ENCODE data around the gene WDR73. TPM values are rescaled to one million over a fixed set of nuclear protein-coding genes. Genes with fewer than 3 reads are reported as not detected.

The WDR73 gene
- total RNA-seq, 1 donor from 2014 or later = 29.5 TPM

DNA sequence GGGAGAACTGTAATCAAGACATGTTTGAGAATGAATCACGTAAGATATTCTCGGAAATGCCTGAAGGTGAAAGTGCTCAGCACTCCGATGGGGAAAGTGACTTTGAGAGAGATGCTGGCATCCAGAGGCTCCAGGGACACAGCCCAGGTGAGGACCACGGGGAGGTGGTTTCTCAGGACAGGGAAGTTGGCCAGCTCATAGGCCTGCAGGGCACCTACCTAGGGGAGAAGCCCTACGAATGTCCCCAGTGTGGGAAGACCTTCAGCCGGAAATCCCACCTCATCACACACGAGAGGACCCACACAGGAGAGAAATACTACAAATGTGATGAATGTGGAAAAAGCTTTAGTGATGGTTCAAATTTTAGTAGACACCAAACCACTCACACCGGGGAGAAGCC, 33.5 kb downstream of the WDR73 start:
- peak overlapping the region; percentile 90 for H3K4me3 Mint-ChIP-seq (ENCODE audit: unreplicated experiment)
- DNase-seq (ENCODE audit: low spot score) = no peak
- H3K9me3 Mint-ChIP-seq (ENCODE audit: unreplicated experiment) = peaks cover 22% of the 10 kb centered on the region
- H3K27ac Mint-ChIP-seq (ENCODE audit: unreplicated experiment) = peak overlapping the region; percentile 3
- H3K27me3 Mint-ChIP-seq (ENCODE audit: unreplicated experiment) = peaks cover 8% of the 10 kb centered on the region
- H3K4me1 Mint-ChIP-seq (ENCODE audit: unreplicated experiment) = peaks cover 24% of the 10 kb centered on the region
- peaks cover 61% of the 10 kb centered on the region for H3K36me3 Mint-ChIP-seq (ENCODE audit: low read depth, unreplicated experiment)
- TF ChIP-seq, protein P1, sequence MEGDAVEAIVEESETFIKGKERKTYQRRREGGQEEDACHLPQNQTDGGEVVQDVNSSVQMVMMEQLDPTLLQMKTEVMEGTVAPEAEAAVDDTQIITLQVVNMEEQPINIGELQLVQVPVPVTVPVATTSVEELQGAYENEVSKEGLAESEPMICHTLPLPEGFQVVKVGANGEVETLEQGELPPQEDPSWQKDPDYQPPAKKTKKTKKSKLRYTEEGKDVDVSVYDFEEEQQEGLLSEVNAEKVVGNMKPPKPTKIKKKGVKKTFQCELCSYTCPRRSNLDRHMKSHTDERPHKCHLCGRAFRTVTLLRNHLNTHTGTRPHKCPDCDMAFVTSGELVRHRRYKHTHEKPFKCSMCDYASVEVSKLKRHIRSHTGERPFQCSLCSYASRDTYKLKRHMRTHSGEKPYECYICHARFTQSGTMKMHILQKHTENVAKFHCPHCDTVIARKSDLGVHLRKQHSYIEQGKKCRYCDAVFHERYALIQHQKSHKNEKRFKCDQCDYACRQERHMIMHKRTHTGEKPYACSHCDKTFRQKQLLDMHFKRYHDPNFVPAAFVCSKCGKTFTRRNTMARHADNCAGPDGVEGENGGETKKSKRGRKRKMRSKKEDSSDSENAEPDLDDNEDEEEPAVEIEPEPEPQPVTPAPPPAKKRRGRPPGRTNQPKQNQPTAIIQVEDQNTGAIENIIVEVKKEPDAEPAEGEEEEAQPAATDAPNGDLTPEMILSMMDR (IDR thresholded peaks at IDR 0.05; ENCODE audit: unreplicated experiment) = no peak

DNA sequence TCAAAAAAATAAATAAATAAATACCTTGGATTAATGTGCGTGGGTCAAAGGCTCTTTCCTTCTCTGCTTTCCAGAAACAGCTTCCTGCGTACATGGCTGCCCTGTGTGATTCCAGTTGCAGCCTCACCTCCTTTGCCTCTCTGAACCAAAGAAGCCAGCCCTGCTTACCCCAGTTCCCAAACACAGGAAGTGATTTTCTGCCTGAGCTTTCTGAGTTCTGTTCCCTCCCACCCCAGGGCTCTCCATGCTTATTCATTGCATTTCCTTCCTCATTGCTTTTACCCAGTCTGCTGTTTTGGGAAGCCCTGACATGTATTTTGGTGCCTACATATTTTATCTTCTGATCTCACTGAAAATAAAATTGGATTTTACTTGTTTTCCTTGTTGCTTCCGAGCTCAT, 37.8 kb downstream of the WDR73 start:
- peaks cover 44% of the 10 kb centered on the region for H3K36me3 Mint-ChIP-seq (ENCODE audit: low read depth, unreplicated experiment)
- no peak for DNase-seq (ENCODE audit: low spot score)
- H3K4me1 Mint-ChIP-seq (ENCODE audit: unreplicated experiment) = peaks cover 18% of the 10 kb centered on the region
- peak overlapping the region; percentile 67 for H3K4me3 Mint-ChIP-seq (ENCODE audit: unreplicated experiment)
- H3K27me3 Mint-ChIP-seq (ENCODE audit: unreplicated experiment) = peaks cover 2% of the 10 kb centered on the region
- H3K9me3 Mint-ChIP-seq (ENCODE audit: unreplicated experiment) = peaks cover 13% of the 10 kb centered on the region
- H3K27ac Mint-ChIP-seq (ENCODE audit: unreplicated experiment) = no peak overlapping the region
- TF ChIP-seq, protein P1 (IDR thresholded peaks at IDR 0.05; ENCODE audit: unreplicated experiment) = no peak

DNA sequence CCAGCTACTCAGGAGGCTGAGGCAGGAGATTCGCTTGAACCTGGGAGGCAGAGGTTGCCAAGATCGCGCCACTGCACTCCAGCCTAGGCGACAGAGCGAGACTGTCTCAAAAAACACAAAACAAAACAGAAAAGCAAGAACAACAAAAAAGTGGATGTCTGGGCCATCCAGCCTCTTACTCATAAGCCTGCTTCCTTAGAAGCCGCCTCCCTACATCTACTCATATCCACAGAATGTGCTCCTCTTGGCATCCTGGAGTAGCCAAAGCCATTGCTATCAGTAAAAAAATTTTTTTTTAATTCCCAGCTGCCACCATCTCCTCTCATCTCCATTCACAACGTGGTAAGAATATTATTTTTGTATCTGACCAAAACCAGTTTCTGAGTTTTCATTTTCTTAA, 42.5 kb downstream of the WDR73 start:
- no peaks in the 10 kb centered on the region for H3K27me3 Mint-ChIP-seq (ENCODE audit: unreplicated experiment)
- peaks cover 47% of the 10 kb centered on the region for H3K36me3 Mint-ChIP-seq (ENCODE audit: low read depth, unreplicated experiment)
- no peak overlapping the region for H3K4me3 Mint-ChIP-seq (ENCODE audit: unreplicated experiment)
- H3K4me1 Mint-ChIP-seq (ENCODE audit: unreplicated experiment) = peaks cover 13% of the 10 kb centered on the region
- TF ChIP-seq, protein P1 (IDR thresholded peaks at IDR 0.05; ENCODE audit: unreplicated experiment) = no peak
- no peak for DNase-seq (ENCODE audit: low spot score)
- H3K9me3 Mint-ChIP-seq (ENCODE audit: unreplicated experiment) = no peaks in the 10 kb centered on the region
- no peak overlapping the region for H3K27ac Mint-ChIP-seq (ENCODE audit: unreplicated experiment)

DNA sequence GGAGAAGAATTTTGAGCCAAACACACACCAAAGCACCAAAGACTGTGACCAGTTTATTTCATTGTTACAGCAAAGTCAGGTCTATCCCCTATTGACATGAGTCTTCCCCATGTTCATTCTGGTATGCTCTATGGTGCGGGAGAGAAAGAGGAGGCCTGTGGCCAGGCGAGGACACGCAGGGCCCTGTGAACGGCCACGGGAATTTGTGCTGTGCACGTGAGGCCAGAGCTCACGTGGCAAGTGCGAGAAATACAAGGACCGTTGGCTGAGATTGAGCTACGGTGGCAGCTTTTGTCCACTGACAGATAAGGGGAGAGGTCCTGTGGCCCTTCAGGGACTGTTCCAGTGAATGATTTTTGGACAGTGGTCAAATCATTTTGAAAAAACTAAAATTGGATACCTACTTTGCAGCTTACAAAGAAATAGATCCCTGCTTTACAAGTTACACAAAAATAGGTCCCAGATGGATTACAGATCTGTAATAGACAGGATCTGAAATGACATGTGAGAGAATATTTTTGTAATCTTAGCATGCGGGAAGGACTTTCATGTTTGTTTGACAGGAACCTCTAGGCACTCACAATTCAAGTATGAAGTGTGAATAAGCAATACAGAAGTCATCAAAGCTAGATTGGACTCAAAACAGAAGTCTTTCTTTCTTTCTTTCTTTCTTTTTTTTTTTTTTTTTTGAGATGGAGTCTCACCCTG, 44.1 kb downstream of the WDR73 start:
- peaks cover 58% of the 10 kb centered on the region for H3K36me3 Mint-ChIP-seq (ENCODE audit: low read depth, unreplicated experiment)
- H3K9me3 Mint-ChIP-seq (ENCODE audit: unreplicated experiment) = no peaks in the 10 kb centered on the region
- no peak overlapping the region for H3K27ac Mint-ChIP-seq (ENCODE audit: unreplicated experiment)
- peak overlapping the region; percentile 35 for H3K4me3 Mint-ChIP-seq (ENCODE audit: unreplicated experiment)
- DNase-seq (ENCODE audit: low spot score) = no peak
- H3K4me1 Mint-ChIP-seq (ENCODE audit: unreplicated experiment) = peaks cover 14% of the 10 kb centered on the region
- H3K27me3 Mint-ChIP-seq (ENCODE audit: unreplicated experiment) = no peaks in the 10 kb centered on the region
- TF ChIP-seq, protein P1 (IDR thresholded peaks at IDR 0.05; ENCODE audit: unreplicated experiment) = no peak

DNA sequence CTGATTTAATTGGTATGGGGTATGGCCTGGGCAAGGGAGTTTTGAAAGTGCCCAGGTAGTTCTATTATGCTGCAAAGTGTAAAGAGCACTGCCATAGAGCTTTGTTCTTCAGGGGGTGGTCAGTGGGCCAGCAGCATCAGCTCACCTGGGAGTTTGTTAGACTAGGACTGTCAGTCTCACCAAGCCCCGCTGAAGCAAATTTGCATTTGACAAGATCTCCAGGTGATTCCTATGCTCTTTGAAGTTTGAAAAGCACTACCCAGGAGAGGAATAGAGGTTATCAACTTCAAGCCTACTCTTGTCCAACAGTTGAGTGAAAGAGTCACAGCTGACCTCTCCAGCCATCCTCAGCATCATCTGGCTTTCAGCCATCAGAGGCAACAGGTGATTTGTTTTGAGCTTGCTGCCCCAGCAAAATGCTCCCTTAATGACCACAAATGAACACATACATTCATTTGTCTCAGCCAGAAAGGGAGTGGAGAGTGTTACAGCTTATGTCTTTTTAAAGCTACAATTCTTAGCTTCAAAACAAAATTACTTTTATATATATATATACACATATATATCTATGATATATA, 45.3 kb downstream of the WDR73 start:
- Mint-ChIP-seq H3K36me3 (ENCODE audit: low read depth, unreplicated experiment) (peaks cover 55% of the 10 kb centered on the region), H3K4me3 (ENCODE audit: unreplicated experiment) (no peak overlapping the region), H3K9me3 (ENCODE audit: unreplicated experiment) (no peaks in the 10 kb centered on the region), H3K4me1 (ENCODE audit: unreplicated experiment) (peaks cover 20% of the 10 kb centered on the region), H3K27ac (ENCODE audit: unreplicated experiment) (no peak overlapping the region), H3K27me3 (ENCODE audit: unreplicated experiment) (no peaks in the 10 kb centered on the region)
- no peak for DNase-seq (ENCODE audit: low spot score)
- TF ChIP-seq, protein P1 (IDR thresholded peaks at IDR 0.05; ENCODE audit: unreplicated experiment) = no peak
